Measurements from ENCODE around the gene SMYD1.

DNA sequence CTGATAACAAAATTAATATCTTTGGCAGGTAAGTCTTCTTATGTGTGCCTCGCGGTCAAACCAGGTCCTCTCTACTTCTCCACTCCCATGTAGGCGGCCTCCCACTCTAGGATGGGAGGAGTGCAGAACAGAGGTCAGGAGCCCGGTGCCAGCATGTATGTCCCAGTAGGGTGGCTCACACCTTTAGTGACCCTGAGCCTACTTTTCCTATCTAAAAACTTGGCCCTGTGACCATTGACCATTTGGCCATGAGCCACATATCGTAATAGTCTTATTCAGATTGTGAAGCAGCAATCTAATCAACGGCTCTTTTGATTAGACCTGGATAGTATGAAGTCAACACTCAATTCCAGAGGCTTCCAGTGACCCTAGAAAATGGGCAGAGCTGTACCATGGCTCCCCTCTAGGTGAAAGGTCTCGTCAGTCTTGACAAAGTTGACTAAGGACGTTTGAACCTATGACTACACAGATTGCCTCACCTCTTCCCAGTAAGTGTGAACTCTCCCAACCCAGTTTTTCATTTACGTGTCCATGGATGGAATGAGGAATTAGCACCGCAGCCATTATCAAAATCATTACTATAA is 77.4 kb downstream of the SMYD1 start:
- TF ChIP-seq FOXA1 (IDR thresholded peaks at IDR 0.05) (no peak), FOXM1 (IDR thresholded peaks at IDR 0.05; ENCODE audit: borderline replicate concordance) (no peak), ARNT (IDR thresholded peaks at IDR 0.05) (no peak)
